HUDEP-2 (cell line): ENCODE data around the gene TPM4.

ENCODE experiments used
- DNase-seq, 76 experiments: peaks; one replicate each; lab custom pipeline; 2025; ENCODE audit not compliant: unreplicated experiment in 76 of 76; lab: John Stamatoyannopoulos, UW

TPM4 gene

DNA sequence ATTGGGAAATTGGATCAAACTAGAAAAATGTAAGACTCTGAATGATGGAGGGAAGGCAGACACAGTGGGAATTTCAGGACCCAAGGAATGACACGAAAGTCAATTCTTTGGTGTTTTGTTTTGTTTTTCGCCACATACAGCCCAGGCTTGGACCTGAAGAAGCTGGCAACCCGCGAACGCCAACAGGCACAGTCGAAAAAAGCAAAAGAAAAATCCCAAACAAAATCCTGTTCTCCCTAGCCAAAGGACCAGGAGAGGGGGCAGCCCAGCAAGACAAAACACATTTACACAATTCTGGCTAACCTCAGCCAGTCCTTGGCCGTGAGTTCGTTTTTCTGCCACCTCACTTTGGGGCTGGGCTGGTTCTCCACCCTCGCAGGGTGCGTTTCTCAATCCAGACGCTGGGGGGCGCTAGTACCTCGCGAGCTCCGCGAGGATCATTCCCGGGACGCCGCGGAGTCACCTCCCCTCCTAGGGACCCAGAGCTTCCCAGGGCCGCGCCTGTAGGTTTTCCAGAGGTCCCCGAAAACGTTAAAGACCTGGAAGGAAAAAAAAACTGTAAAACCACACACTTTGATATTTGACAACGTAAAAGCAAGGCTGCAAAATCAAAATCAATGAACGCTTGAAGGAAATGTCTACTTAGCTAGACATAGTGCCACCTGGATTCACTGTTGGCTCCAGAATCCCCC lies 34.9 kb upstream of the TPM4 start:
- peak in 63 of 76 experiments; percentile 11 to 81 (median 55) for DNase-seq

DNA sequence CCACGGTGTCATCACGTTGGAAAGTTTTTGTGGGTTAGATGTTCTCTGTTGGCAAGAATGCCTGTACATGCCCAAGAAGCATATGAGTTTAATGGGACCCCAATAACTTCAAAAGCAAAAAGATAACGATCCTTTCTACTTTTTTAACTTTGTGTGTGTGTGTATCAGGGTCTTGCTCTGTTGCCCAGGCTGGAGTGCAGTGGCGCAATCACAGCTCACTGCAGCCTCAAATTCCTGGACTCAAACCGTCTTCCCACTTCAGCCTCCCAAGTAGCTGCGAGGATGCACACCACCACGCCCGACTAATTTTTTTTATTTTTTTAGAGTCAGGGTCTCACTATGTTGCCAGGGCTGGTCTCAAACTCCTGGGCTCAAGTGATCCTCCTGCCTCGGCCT lies 34.3 kb upstream of the TPM4 start:
- DNase-seq = no peak

DNA sequence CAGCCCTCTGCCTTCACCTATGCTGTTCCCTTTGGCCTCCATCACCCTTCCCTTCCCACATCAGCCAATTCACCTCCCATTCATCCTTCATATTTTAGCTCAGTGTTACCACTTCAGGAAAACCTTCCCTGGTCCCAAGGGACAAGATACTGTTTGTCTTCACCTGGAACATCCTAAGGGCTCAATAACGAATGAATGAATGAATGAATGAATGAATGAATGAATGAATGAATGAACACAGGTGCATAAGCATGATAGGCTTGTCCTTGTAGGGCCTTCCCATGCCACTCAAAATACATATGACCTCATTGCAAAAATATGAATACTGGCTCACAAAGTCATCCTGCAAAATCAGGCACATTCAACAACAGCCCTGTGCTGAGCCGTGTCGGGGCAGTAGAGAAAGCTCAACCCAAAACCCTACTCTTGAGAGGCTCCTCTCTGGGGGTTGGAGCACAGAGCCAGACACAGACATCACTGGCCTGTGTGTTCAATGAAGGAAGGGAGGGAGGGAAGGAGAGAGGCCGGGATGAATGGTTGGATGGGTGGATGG lies 33.7 kb upstream of the TPM4 start:
- no peak for DNase-seq

DNA sequence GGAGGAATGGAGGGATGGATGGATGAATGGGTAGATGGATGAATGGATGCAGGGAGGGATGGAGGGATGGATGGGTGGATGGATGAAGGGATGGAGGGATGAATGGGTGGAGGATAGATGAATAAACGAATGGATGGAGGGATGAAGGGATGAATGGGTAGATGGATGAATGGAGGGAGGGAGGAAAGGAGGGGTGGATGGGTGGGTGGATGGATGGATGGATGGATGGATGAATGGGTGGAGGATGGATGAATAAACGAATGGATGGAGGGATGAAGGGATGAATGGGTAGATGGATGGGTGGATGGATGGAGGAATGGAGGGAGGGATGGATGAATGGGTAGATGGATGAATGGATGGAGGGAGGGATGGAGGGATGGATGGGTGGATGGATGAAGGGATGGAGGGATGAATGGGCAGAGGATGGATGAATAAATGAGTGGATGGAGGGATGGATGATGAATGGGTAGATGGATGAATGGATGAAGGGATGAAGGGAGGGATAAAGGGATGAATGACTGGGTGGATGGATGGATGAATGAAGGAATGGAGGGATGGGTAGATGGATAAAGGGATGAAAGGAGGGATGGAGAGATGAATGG lies 33.0 kb upstream of the TPM4 start:
- no peak for DNase-seq

DNA sequence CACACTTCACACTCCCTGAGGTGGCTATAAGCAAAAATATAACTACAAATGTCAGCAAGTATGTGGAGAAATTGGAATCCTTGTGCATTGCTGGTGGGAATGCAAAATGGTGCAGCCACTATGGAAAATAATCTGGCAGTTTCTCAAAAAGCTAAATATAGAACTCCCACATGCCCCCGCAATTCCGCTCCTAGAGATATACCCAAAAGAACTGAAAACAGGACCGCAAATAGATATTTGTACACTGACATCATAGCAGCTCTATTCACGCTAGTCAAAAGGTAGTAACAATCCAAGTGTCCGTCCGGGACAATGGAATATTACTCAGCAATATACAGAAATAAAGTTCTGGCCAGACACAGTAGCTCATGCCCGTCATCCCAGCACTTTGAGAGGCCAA lies 31.5 kb upstream of the TPM4 start:
- DNase-seq = no peak

DNA sequence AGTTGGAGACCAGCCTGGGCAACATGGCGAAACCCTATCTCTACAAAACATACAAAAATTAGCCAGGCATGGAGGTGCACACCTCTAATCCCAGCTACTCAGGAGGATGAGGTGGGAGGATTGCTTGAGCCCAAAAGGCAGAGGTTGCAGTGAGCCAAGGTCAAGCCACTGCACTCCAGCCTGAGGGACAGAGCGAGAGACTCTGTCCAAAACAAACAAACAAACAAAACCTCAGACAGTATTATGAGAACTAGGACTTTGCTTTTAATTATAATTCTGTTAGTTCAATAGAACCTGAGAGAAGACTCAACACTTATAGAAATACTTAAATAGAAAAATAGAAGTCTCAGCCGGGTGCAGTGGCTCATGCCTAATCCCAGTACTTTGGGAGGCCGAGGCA lies 31.1 kb upstream of the TPM4 start:
- no peak for DNase-seq

DNA sequence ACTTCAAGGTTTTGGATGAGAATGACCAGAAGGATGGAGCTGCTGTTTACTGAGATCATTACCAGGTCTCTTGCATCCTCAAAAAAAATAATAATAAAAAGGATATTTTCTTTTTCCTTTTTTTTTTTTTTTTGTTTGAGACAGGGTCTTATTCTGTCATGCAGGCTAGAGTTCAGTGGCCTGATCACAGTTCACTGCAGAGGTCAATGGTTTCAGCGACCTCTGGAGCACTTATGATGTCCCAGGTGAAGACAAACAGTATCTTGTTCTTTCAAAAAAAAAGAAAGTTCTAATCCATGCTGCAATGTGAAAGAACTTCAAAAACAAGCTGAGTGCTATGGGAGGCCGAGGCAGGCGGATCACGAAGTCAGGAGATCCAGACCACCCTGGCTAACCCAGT lies 30.4 kb upstream of the TPM4 start:
- DNase-seq = no peak

DNA sequence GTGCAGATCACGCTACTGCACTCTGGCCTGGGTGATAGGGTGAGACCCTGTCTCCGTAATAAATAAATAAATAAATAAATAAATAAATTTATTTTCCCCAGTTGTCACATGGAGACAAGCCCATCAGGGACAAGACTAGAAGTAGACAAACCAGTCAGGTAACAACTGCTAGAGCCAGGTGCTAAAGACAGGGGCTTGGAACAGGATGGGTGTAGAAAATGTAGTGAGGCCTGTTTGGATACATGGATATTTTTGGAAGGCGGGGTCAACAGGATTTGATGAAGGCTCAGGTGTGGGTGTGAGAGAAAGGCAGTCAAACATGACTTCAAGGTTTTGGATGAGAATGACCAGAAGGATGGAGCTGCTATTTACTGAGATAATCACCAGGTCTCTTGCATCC lies 27.7 kb upstream of the TPM4 start:
- DNase-seq = no peak

DNA sequence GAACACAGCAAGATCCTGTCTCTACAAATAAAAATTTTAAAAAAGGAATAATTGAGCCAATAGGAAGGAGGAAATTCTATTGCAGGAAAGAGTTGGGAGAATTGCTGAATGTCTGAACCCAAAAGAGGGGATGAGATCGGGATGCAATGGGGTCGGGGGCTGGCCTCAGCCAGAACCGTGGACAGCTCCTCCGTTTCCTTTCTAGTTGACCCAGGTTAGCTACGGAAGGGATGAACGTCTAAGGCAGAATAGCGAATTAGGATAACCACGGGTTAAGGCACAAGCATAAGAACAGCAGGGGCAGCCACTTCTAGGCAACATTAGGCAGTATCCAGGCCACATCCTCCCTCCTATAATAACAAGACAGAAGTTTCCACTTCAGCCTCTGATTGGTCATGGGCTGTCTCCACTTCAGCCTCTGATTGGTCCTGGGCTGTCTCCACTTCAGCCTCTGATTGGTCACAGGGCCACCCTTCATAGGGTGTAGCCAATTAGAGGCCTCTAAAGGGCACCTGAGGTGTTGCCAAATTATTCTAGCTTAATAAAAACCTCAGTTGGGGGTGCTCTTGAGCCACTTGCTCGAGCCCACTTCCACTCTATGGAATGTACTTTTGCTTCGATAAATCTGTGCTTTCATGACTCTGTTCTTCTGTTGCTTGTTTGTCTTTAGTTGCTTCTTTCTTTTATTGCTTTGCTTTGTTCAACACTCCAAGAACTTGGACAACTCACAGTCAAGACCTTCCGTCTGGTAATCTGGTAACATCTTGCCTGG lies 24.9 kb upstream of the TPM4 start:
- DNase-seq = peak in 5 of 76 experiments; percentile 6 to 40 (median 19)

DNA sequence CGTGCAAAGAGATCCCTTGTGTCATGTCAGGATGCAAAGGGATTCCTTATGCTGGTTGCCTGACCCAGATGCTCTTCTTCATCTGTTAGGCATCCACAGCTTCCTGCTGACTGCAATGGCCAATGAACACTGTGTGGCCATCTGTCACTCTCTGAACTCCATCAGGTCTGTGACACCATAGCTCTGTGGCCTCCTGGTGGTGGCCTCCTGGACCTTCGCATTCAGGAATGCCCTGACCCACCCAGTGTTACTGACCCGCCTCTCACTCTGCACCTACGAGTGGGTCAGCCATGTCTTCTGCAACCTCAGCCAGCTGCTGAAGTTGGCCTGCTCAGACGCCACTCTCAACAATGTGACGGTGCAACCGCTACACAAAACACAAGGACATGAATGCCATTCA lies 23.9 kb upstream of the TPM4 start:
- DNase-seq = no peak

DNA sequence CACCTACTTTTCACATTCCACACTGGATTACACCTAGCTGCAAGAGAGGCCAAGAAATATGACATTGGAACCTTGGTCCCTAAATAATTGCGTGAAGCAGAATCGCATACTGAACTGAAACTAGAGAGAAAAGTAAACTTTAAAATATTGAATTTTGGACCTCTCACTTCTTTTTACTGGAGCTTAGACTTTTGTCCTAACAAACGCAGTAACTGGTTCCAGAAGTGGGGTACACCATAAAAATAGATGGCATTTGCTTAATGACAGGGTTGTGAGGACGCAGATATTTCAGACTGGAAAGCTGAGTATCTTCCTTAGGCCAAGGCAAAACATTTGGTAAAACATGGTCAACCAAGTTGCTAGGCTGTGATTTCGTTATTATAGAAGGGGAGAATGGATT lies 19.2 kb upstream of the TPM4 start:
- DNase-seq = no peak

DNA sequence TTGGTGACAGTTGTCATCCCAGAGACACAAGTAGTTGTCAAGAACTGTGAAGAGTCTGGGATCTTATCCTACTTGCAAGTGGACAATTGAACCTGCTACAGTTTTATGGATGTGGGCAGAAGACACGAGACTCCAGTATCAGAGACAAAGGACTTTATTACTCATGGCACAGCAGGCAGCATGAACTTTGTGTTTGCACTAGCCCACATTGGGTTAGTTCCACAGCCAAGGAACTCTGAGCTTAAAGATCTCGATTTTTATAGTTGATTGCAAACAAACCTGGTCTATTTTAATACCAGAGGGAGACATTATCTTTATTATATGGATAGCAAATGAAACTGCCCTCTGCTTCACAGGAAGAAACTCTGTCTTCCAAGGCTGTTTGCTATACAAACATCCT lies 16.0 kb upstream of the TPM4 start:
- DNase-seq = no peak

DNA sequence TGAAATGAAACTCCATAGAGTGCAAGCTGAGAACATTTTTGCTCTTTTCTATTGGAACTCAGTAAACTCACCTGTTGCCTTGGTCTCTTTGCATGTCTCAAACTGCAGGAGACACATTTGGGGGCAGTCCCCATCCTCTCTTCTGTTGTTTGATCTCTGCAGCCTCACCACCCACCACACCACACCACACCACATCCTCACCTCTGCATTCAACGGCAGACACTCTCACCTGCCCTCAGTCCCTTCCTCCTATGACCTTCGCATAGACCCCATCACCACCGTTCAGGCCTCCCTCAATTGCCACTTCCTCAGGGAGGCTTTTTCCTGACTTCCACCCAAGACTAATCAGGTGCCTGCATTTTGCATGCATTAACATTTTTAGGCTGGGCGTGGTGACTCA lies 14.4 kb upstream of the TPM4 start:
- DNase-seq = no peak

DNA sequence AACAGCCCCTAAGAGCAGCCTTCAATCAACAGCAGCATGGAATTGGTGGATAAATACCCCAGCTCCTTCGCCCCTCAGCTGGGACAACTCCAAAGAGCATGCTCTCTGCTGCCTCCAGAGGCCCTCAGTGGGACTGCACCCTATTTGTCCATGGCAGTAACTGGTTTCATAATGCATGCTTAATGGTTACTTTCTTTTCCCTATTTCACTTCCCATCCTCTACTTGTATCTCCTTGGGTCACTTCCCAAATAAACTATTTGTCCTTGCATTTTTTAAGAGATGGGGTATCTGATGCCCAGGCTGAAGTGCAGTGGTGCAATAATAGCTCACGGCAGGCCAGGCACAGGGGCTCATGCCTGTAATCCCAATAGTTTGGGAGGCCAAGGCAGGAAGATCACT lies 13.5 kb upstream of the TPM4 start:
- peak in 59 of 76 experiments; percentile 6 to 78 (median 57) for DNase-seq

DNA sequence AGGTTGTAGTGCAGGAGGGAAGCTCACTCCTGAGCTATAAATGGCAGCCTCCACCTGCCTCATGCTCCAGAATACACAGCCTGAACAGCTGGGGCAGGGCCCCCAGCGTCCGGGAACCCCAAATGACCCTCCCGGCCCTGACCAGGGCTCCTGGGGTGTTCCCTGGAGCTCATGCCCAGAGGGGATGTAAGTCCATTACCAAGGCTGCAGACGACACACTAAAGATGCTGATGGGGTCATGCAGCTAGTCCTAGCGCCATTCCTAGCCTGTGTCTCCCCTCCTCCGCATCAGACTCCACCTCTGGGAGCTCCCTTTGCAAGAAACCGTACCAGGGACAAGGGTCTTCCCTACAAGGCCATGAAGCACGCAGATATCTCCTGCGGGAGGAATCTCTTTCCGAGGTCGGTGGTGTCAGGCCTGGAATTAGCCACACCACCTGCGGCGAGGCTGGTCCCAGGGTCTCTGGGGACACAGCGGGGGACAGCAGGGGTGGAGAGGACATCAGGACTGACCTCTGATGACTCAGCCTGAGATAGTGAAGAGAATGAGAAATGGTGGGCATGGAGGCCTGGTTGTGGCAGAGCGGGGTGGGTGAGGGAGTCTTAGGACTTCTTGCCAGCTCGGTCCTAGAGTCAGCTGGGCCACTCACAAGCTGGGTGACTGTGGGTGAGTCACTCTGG lies 11.9 kb upstream of the TPM4 start:
- DNase-seq = no peak

DNA sequence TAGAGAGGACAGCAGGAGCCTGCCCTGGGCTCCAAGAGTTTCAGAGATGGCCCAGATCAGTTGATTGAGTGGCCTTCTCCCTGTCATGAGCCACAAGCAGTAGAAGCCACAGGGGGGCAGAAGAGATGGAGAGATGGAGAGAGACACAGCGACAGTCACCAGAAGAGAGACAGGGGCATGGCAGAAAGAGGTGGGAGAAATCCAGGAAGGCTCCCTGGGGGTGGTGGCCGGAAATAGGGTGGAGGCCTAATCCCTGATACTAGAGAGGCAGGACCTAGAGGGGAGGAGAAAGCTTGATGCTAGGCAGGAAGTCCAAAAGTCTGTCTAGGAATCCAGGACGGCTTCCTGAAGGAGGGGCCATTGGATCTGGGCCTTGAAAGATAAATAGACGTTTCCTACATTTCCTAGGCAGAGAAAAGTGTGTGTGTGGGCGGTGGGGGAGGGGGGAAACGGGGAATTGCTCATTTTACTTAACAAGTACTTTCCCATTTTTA lies 9.6 kb upstream of the TPM4 start:
- DNase-seq = peak in 72 of 76 experiments; percentile 23 to 93 (median 80)

DNA sequence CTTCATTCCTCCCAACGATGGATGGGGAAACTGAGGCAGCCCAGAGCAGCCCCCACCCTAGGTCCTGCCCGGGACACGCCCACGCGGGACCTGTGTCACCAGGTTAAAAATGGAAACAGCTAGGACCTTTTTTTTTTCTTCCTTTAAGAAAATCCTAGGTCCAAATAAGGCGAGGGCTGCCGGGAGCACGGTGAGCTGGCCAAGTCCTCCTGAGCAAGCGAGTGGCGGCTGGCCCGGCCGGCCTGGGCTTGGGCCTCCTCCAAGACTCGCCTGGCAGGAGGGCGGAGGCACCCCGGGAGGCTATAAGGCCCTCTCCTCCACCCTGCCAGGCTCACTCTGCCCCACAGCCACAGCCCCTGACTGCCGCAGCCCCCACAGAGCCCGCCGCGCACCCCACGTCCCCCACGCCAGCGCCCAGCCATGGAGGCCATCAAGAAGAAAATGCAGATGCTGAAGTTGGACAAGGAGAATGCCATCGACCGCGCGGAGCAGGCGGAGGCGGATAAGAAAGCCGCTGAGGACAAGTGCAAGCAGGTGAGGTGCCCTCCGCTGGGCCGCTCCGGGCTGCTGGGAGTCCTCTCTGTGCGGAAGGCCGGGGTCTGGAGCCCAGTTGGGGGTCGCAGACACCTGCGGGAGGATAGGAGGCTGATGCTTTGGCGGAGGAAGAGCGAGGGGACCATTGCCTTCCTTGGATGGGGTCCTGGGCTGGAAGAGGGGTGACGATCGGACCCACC lies 8.9 kb upstream of the TPM4 start:
- DNase-seq = peak in 69 of 76 experiments; percentile 29 to 86 (median 71)

DNA sequence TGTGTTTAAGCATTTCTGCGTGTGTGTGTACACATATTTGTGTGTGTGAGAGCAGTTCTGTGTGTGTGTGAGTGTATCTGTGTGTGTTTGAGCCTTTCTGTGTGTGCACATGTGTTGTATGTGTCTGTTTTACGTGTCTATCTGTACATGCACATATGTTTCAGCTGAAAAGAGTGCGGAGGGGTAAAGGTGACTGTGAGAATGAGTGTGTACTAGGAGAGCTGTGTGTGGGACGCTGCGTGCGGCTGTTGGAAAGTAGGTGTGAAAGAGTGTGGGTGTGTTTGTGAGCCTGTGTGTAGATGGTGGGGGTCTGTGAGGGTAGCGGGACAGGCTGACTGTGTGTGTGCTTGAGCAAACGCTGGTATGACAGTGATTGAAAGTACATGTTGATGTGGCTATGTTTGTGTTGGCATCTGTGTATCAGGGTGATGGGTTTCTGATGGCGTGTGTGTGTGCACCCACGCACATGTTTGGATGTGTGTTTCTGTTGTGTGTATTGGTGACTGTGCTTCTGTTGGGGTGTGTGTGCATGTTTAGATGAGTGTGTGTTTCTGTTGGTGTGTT lies 7.5 kb upstream of the TPM4 start:
- DNase-seq = no peak

DNA sequence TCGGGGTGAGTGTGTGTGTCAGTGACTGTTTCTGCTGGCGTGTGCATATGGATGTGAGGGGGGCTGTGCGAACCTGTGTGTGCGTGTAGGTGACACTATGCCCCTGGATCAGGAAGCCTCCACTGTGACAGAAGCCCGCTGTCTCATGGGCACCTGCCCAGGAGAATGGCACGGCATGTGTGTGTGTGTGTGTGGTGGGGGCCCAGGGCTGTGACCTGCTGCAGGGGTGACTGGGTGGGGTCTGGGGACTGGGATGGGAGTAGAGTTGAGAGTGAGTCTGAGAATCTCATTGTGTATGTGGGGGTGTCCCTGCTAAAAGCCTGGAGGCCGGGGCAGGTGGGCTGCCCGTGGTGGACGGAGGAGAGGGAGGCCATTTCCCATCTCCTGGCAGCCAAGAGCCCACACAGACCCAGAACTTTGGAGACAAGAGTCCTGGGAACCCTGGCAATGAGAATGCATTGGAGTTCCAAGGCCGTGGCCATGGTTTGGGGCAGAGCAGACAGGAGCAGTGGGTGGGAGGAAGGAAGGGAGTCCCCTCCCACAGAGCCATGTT lies 6.4 kb upstream of the TPM4 start:
- DNase-seq = peak in 2 of 76 experiments; percentile 63 to 87
